Measurements from ENCODE around the gene TOR1A.

TOR1A gene

GRCh38 chr9:129840034-129840433 is 16.1 kb upstream of the TOR1A start:
- in situ Hi-C loops (cut with HindIII; ENCODE audit: low sequenced_read_pairs), result no loop called here
- no peak for DNase-seq (ENCODE audit: low read depth, low spot score)
- H3K4me3 ChIP-seq (ENCODE audit: low read depth, low read length), result no peak overlapping the region
- no peak for TF ChIP-seq CTCF (IDR thresholded peaks at IDR 0.05; ENCODE audit: low read depth, low read length)

GRCh38 chr9:129839324-129840023 is 15.5 kb upstream of the TOR1A start:
- no peak overlapping the region for H3K4me3 ChIP-seq (ENCODE audit: low read depth, low read length)
- no peak for TF ChIP-seq CTCF (IDR thresholded peaks at IDR 0.05; ENCODE audit: low read depth, low read length)
- in situ Hi-C loops (cut with HindIII; ENCODE audit: low sequenced_read_pairs), result no loop called here
- no peak for DNase-seq (ENCODE audit: low read depth, low spot score)

- no peak overlapping the region for H3K4me3 ChIP-seq (ENCODE audit: low read depth, low read length)
- in situ Hi-C loops (cut with HindIII; ENCODE audit: low sequenced_read_pairs), result no loop called here
- TF ChIP-seq CTCF (IDR thresholded peaks at IDR 0.05; ENCODE audit: low read depth, low read length), result no peak
- DNase-seq (ENCODE audit: low read depth, low spot score), result peak; percentile 74
Measured at GRCh38 chr9:129838707-129839259, 14.8 kb upstream of the TOR1A start.

- TF ChIP-seq CTCF (IDR thresholded peaks at IDR 0.05; ENCODE audit: low read depth, low read length), result no peak
- DNase-seq (ENCODE audit: low read depth, low spot score), result no peak
- peak overlapping the region; percentile 94 for H3K4me3 ChIP-seq (ENCODE audit: low read depth, low read length)
- in situ Hi-C loops (cut with HindIII; ENCODE audit: low sequenced_read_pairs), result no loop called here
Measured at GRCh38 chr9:129836311-129837007, 12.5 kb upstream of the TOR1A start.

GRCh38 chr9:129835860-129836223 is 11.9 kb upstream of the TOR1A start:
- in situ Hi-C loops (cut with HindIII; ENCODE audit: low sequenced_read_pairs), result no loop called here

More at GRCh38 chr9:129835860-129836223, 11.9 kb upstream of the TOR1A start:
- H3K4me3 ChIP-seq (ENCODE audit: low read depth, low read length), result peak overlapping the region; percentile 94
- no peak for TF ChIP-seq CTCF (IDR thresholded peaks at IDR 0.05; ENCODE audit: low read depth, low read length)
- no peak for DNase-seq (ENCODE audit: low read depth, low spot score)
